ENCODE measurements around the gene ST3GAL5. TPM values are rescaled to one million over a fixed set of nuclear protein-coding genes. Genes with fewer than 3 reads are reported as not detected.

ST3GAL5 gene
- total RNA-seq, 1 experiment from 2014 or later: 25.3 TPM

GRCh38 chr2:85867556-85868292 is 21.1 kb downstream of the ST3GAL5 start:
- no peak for DNase-seq (ENCODE audit: low spot score)
- no TSS peak for BruUV-seq (replicated peaks)
- H3K4me3 ChIP-seq (ENCODE audit: low read depth, low read length, poor library complexity, severe bottlenecking): no peak overlapping the region
- no peaks in the 10 kb centered on the region for H3K27me3 ChIP-seq (replicated peaks; ENCODE audit: insufficient read depth, low read depth, low read length, poor library complexity)
- no peak for TF ChIP-seq EZH2 (IDR thresholded peaks at IDR 0.05; ENCODE audit: borderline replicate concordance, low read depth, low read length, poor library complexity, severe bottlenecking)
- TF ChIP-seq, protein P1, sequence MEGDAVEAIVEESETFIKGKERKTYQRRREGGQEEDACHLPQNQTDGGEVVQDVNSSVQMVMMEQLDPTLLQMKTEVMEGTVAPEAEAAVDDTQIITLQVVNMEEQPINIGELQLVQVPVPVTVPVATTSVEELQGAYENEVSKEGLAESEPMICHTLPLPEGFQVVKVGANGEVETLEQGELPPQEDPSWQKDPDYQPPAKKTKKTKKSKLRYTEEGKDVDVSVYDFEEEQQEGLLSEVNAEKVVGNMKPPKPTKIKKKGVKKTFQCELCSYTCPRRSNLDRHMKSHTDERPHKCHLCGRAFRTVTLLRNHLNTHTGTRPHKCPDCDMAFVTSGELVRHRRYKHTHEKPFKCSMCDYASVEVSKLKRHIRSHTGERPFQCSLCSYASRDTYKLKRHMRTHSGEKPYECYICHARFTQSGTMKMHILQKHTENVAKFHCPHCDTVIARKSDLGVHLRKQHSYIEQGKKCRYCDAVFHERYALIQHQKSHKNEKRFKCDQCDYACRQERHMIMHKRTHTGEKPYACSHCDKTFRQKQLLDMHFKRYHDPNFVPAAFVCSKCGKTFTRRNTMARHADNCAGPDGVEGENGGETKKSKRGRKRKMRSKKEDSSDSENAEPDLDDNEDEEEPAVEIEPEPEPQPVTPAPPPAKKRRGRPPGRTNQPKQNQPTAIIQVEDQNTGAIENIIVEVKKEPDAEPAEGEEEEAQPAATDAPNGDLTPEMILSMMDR (conservative IDR thresholded peaks at IDR 0.05; ENCODE audit: low read depth, low read length): no peak
- no peak overlapping the region for H3K27ac ChIP-seq (ENCODE audit: low read depth, low read length, poor library complexity, severe bottlenecking)
- ChIA-PET CTCF (no interaction called here), POLR2A (ENCODE audit: low non-redundant PET) (no interaction called here)
- no peaks in the 10 kb centered on the region for H3K36me3 ChIP-seq (ENCODE audit: insufficient read depth, low read length, poor library complexity, severe bottlenecking)
- peaks cover 10% of the 10 kb centered on the region for H3K4me1 ChIP-seq (ENCODE audit: insufficient read depth, low read length, poor library complexity, severe bottlenecking)
- intact Hi-C loops (cut with micrococcal nuclease; ENCODE audit: unreplicated experiment): no loop called here
- H3K9me3 ChIP-seq (ENCODE audit: low read depth, low read length, poor library complexity, severe bottlenecking): no peaks in the 10 kb centered on the region

DNA sequence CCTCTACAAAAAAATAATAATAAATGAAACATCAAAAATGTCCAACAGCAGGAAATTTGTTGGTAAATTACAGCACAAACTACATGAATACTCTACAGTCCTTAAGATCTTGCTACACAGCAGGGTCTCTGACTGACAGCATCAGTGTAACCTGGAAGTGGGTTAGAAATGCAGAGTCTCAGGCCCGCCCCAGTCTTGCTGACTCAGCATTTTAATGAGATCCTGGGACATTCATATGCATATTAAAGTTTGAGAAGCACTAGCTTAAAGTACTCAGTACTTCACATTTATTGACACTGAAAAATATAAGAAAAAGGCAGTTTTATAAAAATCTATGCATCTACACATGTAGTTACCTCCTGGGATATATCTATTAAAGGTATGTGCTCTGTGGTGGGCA is 21.7 kb downstream of the ST3GAL5 start:
- TF ChIP-seq, protein P1 (conservative IDR thresholded peaks at IDR 0.05; ENCODE audit: low read depth, low read length): no peak
- no peak for TF ChIP-seq EZH2 (IDR thresholded peaks at IDR 0.05; ENCODE audit: borderline replicate concordance, low read depth, low read length, poor library complexity, severe bottlenecking)
- no peaks in the 10 kb centered on the region for H3K27me3 ChIP-seq (replicated peaks; ENCODE audit: insufficient read depth, low read depth, low read length, poor library complexity)
- CTCF ChIA-PET: interaction anchor here (0.6 kb wide), 1 partner anchor 229 kb away, joined by 3 read pairs; no protein-coding TSS in a partner anchor
- no peaks in the 10 kb centered on the region for H3K36me3 ChIP-seq (ENCODE audit: insufficient read depth, low read length, poor library complexity, severe bottlenecking)
- intact Hi-C loops (cut with micrococcal nuclease; ENCODE audit: unreplicated experiment): no loop called here
- no peak for DNase-seq (ENCODE audit: low spot score)
- POLR2A ChIA-PET (ENCODE audit: low non-redundant PET): no interaction called here
- H3K4me1 ChIP-seq (ENCODE audit: insufficient read depth, low read length, poor library complexity, severe bottlenecking): peaks cover 16% of the 10 kb centered on the region
- H3K4me3 ChIP-seq (ENCODE audit: low read depth, low read length, poor library complexity, severe bottlenecking): no peak overlapping the region
- BruUV-seq (replicated peaks): no TSS peak
- H3K9me3 ChIP-seq (ENCODE audit: low read depth, low read length, poor library complexity, severe bottlenecking): no peaks in the 10 kb centered on the region
- H3K27ac ChIP-seq (ENCODE audit: low read depth, low read length, poor library complexity, severe bottlenecking): no peak overlapping the region

DNA sequence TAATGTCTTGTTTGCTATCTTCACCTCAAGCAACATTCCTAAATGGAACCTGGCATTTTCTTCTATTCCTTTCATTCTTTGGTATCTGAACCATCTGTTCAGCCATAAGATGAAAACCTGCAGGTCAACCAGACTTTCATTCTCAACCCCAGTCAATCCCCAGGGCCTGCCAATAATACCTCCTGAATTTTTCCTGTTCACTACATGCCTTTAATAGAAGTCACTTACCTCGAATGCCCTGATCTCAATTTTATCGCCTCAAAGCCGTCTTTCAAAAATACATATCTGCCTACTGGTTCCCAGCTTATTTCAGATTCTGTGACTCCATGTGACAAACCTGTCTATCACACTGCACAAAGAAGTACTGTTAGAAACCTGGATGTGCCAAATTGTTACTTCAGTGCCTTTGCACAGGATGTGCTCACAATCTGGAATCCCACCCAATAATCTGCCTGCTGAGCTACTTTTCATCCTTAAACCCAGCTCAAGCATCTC is 22.6 kb downstream of the ST3GAL5 start:
- DNase-seq (ENCODE audit: low spot score): no peak
- H3K27ac ChIP-seq (ENCODE audit: low read depth, low read length, poor library complexity, severe bottlenecking): no peak overlapping the region
- ChIA-PET POLR2A (ENCODE audit: low non-redundant PET) (no interaction called here), CTCF (no interaction called here)
- TF ChIP-seq, protein P1 (conservative IDR thresholded peaks at IDR 0.05; ENCODE audit: low read depth, low read length): no peak
- TF ChIP-seq EZH2 (IDR thresholded peaks at IDR 0.05; ENCODE audit: borderline replicate concordance, low read depth, low read length, poor library complexity, severe bottlenecking): no peak
- H3K4me3 ChIP-seq (ENCODE audit: low read depth, low read length, poor library complexity, severe bottlenecking): no peak overlapping the region
- intact Hi-C loops (cut with micrococcal nuclease; ENCODE audit: unreplicated experiment): no loop called here
- H3K27me3 ChIP-seq (replicated peaks; ENCODE audit: insufficient read depth, low read depth, low read length, poor library complexity): no peaks in the 10 kb centered on the region
- no TSS peak for BruUV-seq (replicated peaks)
- H3K36me3 ChIP-seq (ENCODE audit: insufficient read depth, low read length, poor library complexity, severe bottlenecking): no peaks in the 10 kb centered on the region
- no peaks in the 10 kb centered on the region for H3K9me3 ChIP-seq (ENCODE audit: low read depth, low read length, poor library complexity, severe bottlenecking)
- H3K4me1 ChIP-seq (ENCODE audit: insufficient read depth, low read length, poor library complexity, severe bottlenecking): peaks cover 17% of the 10 kb centered on the region

All from A673 (cell line).